ENCODE results near the gene RRP12.

RRP12 gene

GRCh38 chr10:97388152-97388551 lies 13.0 kb downstream of the RRP12 start:
- H3K27me3 Mint-ChIP-seq, result no peaks in the 10 kb centered on the region
- H3K9me3 Mint-ChIP-seq, result no peaks in the 10 kb centered on the region
- peaks cover 48% of the 10 kb centered on the region for H3K36me3 Mint-ChIP-seq (ENCODE audit: low read depth)
- no peaks in the 10 kb centered on the region for H3K4me1 Mint-ChIP-seq (ENCODE audit: low read depth)
- no peak overlapping the region for H3K4me3 Mint-ChIP-seq
- H3K27ac Mint-ChIP-seq, result no peak overlapping the region

GRCh38 chr10:97385565-97385964 lies 15.6 kb downstream of the RRP12 start:
- no peaks in the 10 kb centered on the region for H3K9me3 Mint-ChIP-seq

GRCh38 chr10:97384641-97385040 lies 16.5 kb downstream of the RRP12 start:
- Mint-ChIP-seq H3K36me3 (ENCODE audit: low read depth) (peaks cover 44% of the 10 kb centered on the region), H3K4me1 (ENCODE audit: low read depth) (no peaks in the 10 kb centered on the region), H3K27ac (no peak overlapping the region), H3K4me3 (no peak overlapping the region), H3K9me3 (no peaks in the 10 kb centered on the region), H3K27me3 (no peaks in the 10 kb centered on the region)

More at GRCh38 chr10:97385565-97385964, 15.6 kb downstream of the RRP12 start:
- H3K36me3 Mint-ChIP-seq (ENCODE audit: low read depth), result peaks cover 49% of the 10 kb centered on the region
- H3K4me1 Mint-ChIP-seq (ENCODE audit: low read depth), result no peaks in the 10 kb centered on the region
- no peaks in the 10 kb centered on the region for H3K27me3 Mint-ChIP-seq
- H3K27ac Mint-ChIP-seq, result no peak overlapping the region
- H3K4me3 Mint-ChIP-seq, result no peak overlapping the region

GRCh38 chr10:97384156-97384555 lies 17.0 kb downstream of the RRP12 start:
- H3K36me3 Mint-ChIP-seq (ENCODE audit: low read depth), result peaks cover 49% of the 10 kb centered on the region
- no peak overlapping the region for H3K4me3 Mint-ChIP-seq
- no peaks in the 10 kb centered on the region for H3K9me3 Mint-ChIP-seq
- H3K27ac Mint-ChIP-seq, result no peak overlapping the region
- no peaks in the 10 kb centered on the region for H3K4me1 Mint-ChIP-seq (ENCODE audit: low read depth)
- H3K27me3 Mint-ChIP-seq, result no peaks in the 10 kb centered on the region

GRCh38 chr10:97383159-97383558 lies 18.0 kb downstream of the RRP12 start:
- H3K4me3 Mint-ChIP-seq, result no peak overlapping the region
- no peaks in the 10 kb centered on the region for H3K4me1 Mint-ChIP-seq (ENCODE audit: low read depth)
- H3K36me3 Mint-ChIP-seq (ENCODE audit: low read depth), result peaks cover 47% of the 10 kb centered on the region
- H3K27ac Mint-ChIP-seq, result no peak overlapping the region
- H3K27me3 Mint-ChIP-seq, result no peaks in the 10 kb centered on the region
- H3K9me3 Mint-ChIP-seq, result no peaks in the 10 kb centered on the region

GRCh38 chr10:97381626-97382025 lies 19.5 kb downstream of the RRP12 start:
- no peaks in the 10 kb centered on the region for H3K9me3 Mint-ChIP-seq
- no peaks in the 10 kb centered on the region for H3K27me3 Mint-ChIP-seq
- no peak overlapping the region for H3K4me3 Mint-ChIP-seq
- no peaks in the 10 kb centered on the region for H3K4me1 Mint-ChIP-seq (ENCODE audit: low read depth)
- H3K36me3 Mint-ChIP-seq (ENCODE audit: low read depth), result peaks cover 43% of the 10 kb centered on the region
- H3K27ac Mint-ChIP-seq, result no peak overlapping the region

- Mint-ChIP-seq H3K9me3 (no peaks in the 10 kb centered on the region), H3K4me1 (ENCODE audit: low read depth) (no peaks in the 10 kb centered on the region), H3K4me3 (no peak overlapping the region), H3K36me3 (ENCODE audit: low read depth) (peaks cover 42% of the 10 kb centered on the region), H3K27ac (no peak overlapping the region), H3K27me3 (no peaks in the 10 kb centered on the region)
Observed at GRCh38 chr10:97380516-97380915, 20.6 kb downstream of the RRP12 start.

GRCh38 chr10:97378933-97379921 lies 21.9 kb downstream of the RRP12 start:
- no peaks in the 10 kb centered on the region for H3K9me3 Mint-ChIP-seq

GRCh38 chr10:97376413-97376812 lies 24.7 kb downstream of the RRP12 start:
- H3K4me1 Mint-ChIP-seq (ENCODE audit: low read depth), result no peaks in the 10 kb centered on the region
- H3K4me3 Mint-ChIP-seq, result no peak overlapping the region
- no peaks in the 10 kb centered on the region for H3K27me3 Mint-ChIP-seq
- H3K27ac Mint-ChIP-seq, result no peak overlapping the region
- peaks cover 50% of the 10 kb centered on the region for H3K36me3 Mint-ChIP-seq (ENCODE audit: low read depth)
- H3K9me3 Mint-ChIP-seq, result no peaks in the 10 kb centered on the region

More at GRCh38 chr10:97378933-97379921, 21.9 kb downstream of the RRP12 start:
- no peak overlapping the region for H3K27ac Mint-ChIP-seq
- no peaks in the 10 kb centered on the region for H3K4me1 Mint-ChIP-seq (ENCODE audit: low read depth)
- H3K4me3 Mint-ChIP-seq, result no peak overlapping the region
- no peaks in the 10 kb centered on the region for H3K27me3 Mint-ChIP-seq
- H3K36me3 Mint-ChIP-seq (ENCODE audit: low read depth), result peaks cover 41% of the 10 kb centered on the region

GRCh38 chr10:97373456-97373855 lies 27.7 kb downstream of the RRP12 start:
- Mint-ChIP-seq H3K9me3 (no peaks in the 10 kb centered on the region), H3K36me3 (ENCODE audit: low read depth) (peaks cover 60% of the 10 kb centered on the region), H3K27me3 (no peaks in the 10 kb centered on the region), H3K27ac (no peak overlapping the region), H3K4me3 (no peak overlapping the region), H3K4me1 (ENCODE audit: low read depth) (no peaks in the 10 kb centered on the region)

GRCh38 chr10:97372233-97372875 lies 28.8 kb downstream of the RRP12 start:
- Mint-ChIP-seq H3K36me3 (ENCODE audit: low read depth) (peaks cover 56% of the 10 kb centered on the region), H3K27me3 (no peaks in the 10 kb centered on the region), H3K4me3 (no peak overlapping the region), H3K9me3 (no peaks in the 10 kb centered on the region), H3K27ac (no peak overlapping the region), H3K4me1 (ENCODE audit: low read depth) (no peaks in the 10 kb centered on the region)

- Mint-ChIP-seq H3K36me3 (ENCODE audit: low read depth) (peaks cover 62% of the 10 kb centered on the region), H3K9me3 (no peaks in the 10 kb centered on the region), H3K27ac (no peak overlapping the region), H3K4me1 (ENCODE audit: low read depth) (no peaks in the 10 kb centered on the region), H3K27me3 (no peaks in the 10 kb centered on the region), H3K4me3 (no peak overlapping the region)
Observed at GRCh38 chr10:97371696-97372095, 29.4 kb downstream of the RRP12 start.

GRCh38 chr10:97367126-97367649 lies 34.0 kb downstream of the RRP12 start:
- no peaks in the 10 kb centered on the region for H3K9me3 Mint-ChIP-seq
- no peaks in the 10 kb centered on the region for H3K4me1 Mint-ChIP-seq (ENCODE audit: low read depth)
- no peak overlapping the region for H3K27ac Mint-ChIP-seq
- H3K4me3 Mint-ChIP-seq, result no peak overlapping the region
- no peaks in the 10 kb centered on the region for H3K27me3 Mint-ChIP-seq
- peaks cover 81% of the 10 kb centered on the region for H3K36me3 Mint-ChIP-seq (ENCODE audit: low read depth)

- Mint-ChIP-seq H3K27me3 (no peaks in the 10 kb centered on the region), H3K36me3 (ENCODE audit: low read depth) (peaks cover 75% of the 10 kb centered on the region), H3K4me3 (no peak overlapping the region), H3K27ac (no peak overlapping the region), H3K9me3 (no peaks in the 10 kb centered on the region), H3K4me1 (ENCODE audit: low read depth) (no peaks in the 10 kb centered on the region)
Observed at GRCh38 chr10:97366572-97366971, 34.6 kb downstream of the RRP12 start.

GRCh38 chr10:97365761-97366351 lies 35.3 kb downstream of the RRP12 start:
- H3K4me3 Mint-ChIP-seq, result no peak overlapping the region

More at GRCh38 chr10:97365761-97366351, 35.3 kb downstream of the RRP12 start:
- Mint-ChIP-seq H3K27ac (no peak overlapping the region), H3K27me3 (no peaks in the 10 kb centered on the region), H3K9me3 (no peaks in the 10 kb centered on the region), H3K4me1 (ENCODE audit: low read depth) (no peaks in the 10 kb centered on the region), H3K36me3 (ENCODE audit: low read depth) (peaks cover 73% of the 10 kb centered on the region)
